Measurements from ENCODE around the gene BUD31.

The BUD31 gene

DNA sequence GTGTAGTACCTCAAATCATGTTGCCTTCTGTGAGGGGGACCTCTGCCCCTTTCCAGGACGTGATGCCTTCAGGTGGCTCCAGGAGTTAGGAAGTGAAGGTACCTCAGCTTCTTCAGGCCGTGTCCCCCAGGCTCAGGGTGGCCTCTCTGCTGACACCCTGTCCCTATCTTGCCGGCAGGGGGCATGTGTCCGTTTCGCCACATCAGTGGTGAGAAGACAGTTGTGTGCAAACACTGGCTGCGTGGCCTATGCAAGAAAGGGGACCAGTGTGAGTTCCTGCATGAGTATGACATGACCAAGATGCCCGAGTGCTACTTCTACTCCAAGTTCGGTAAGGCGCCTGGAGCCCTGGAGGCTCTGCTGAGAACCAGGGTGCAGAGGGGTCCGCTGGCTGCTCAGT lies 39.2 kb downstream of the BUD31 start:
- no peak overlapping the region for H3K4me3 ChIP-seq (ENCODE audit: low read depth, low read length)
- ChIA-PET POLR2A (no interaction called here), CTCF (interaction anchor here (0.8 kb wide), 1 partner anchor 9 kb away, joined by 3 read pairs; no protein-coding TSS in a partner anchor)
- DNase-seq (ENCODE audit: low read depth, low spot score), result no peak
- TF ChIP-seq, protein P1, sequence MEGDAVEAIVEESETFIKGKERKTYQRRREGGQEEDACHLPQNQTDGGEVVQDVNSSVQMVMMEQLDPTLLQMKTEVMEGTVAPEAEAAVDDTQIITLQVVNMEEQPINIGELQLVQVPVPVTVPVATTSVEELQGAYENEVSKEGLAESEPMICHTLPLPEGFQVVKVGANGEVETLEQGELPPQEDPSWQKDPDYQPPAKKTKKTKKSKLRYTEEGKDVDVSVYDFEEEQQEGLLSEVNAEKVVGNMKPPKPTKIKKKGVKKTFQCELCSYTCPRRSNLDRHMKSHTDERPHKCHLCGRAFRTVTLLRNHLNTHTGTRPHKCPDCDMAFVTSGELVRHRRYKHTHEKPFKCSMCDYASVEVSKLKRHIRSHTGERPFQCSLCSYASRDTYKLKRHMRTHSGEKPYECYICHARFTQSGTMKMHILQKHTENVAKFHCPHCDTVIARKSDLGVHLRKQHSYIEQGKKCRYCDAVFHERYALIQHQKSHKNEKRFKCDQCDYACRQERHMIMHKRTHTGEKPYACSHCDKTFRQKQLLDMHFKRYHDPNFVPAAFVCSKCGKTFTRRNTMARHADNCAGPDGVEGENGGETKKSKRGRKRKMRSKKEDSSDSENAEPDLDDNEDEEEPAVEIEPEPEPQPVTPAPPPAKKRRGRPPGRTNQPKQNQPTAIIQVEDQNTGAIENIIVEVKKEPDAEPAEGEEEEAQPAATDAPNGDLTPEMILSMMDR (IDR thresholded peaks at IDR 0.05; ENCODE audit: insufficient read depth, low read length, missing control alignments), result no peak

DNA sequence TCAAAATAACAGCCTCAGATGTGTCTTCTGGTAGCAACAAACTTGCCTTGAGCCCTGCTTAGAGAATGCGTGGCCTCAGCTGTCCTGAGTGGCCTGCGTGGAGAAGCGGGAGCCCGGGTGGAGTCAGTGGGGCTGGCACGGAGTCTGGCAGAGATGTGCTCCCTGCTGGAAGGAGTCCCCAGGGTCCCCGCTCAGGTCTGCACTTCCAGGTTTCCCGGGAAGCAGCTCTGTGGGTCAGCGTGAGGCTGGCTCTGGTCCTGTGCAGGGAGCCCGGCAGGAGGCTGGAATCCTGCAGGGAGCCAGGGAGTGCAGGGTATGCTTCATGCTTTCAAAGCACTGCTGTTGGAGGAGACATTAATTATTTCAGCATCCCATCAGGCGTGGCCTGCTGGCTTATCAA lies 40.1 kb downstream of the BUD31 start:
- CTCF ChIA-PET, result interaction anchor here (0.8 kb wide), 1 partner anchor 8 kb away, joined by 3 read pairs; no protein-coding TSS in a partner anchor
- TF ChIP-seq, protein P1 (IDR thresholded peaks at IDR 0.05; ENCODE audit: insufficient read depth, low read length, missing control alignments), result no peak
- POLR2A ChIA-PET, result interaction anchor here (1.3 kb wide), 1 partner anchor 10 kb away, joined by 4 read pairs; the partner anchor contains the start of genes CPSF4 and PTCD1
- no peak overlapping the region for H3K4me3 ChIP-seq (ENCODE audit: low read depth, low read length)
- no peak for DNase-seq (ENCODE audit: low read depth, low spot score)

DNA sequence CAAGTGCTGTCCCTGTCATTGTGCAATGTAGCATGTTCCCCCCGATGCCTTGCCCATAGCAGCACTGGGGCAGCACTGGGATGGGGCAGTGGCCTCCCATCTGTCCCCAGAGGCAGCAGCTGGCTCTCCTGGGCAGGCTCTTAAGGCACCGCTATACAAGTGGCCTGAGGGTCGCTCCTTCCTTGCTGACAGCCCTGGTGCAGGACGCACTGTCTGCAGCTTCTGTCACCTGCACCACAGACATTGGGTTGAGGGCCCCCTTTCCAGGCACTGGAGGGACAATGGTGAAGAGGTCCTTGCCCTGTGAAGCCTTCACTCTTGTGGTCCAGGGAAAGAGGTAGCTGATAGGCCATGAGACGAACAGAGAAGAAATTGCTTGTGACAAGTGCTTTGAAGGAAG lies 40.6 kb downstream of the BUD31 start:
- no peak for DNase-seq (ENCODE audit: low read depth, low spot score)
- TF ChIP-seq, protein P1 (IDR thresholded peaks at IDR 0.05; ENCODE audit: insufficient read depth, low read length, missing control alignments), result no peak
- ChIA-PET POLR2A (interaction anchor here (1.3 kb wide), 1 partner anchor 11 kb away, joined by 4 read pairs; the partner anchor contains the start of genes CPSF4 and PTCD1), CTCF (no interaction called here)
- H3K4me3 ChIP-seq (ENCODE audit: low read depth, low read length), result no peak overlapping the region

DNA sequence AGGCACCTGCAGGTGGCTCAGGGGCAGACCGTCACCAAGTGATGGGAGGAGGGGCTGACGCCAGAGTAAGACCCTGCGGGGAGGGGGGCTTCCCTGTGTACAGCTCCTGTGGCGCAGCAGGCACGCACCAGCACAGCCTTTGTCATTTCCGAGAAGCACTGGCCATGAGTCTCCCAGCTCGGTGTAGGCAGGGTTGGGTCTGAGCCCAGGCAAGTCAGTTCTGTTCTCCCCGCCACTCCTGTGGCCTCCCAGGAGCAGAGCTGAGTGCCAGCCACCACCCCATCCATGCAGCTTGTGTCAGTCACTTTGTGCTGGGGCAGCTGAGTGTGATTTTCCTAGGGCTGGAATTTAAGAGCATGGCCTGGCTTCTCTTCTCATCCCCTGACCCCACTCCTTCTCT lies 43.2 kb downstream of the BUD31 start:
- no peak for DNase-seq (ENCODE audit: low read depth, low spot score)
- POLR2A ChIA-PET, result no interaction called here
- CTCF ChIA-PET, result no interaction called here

DNA sequence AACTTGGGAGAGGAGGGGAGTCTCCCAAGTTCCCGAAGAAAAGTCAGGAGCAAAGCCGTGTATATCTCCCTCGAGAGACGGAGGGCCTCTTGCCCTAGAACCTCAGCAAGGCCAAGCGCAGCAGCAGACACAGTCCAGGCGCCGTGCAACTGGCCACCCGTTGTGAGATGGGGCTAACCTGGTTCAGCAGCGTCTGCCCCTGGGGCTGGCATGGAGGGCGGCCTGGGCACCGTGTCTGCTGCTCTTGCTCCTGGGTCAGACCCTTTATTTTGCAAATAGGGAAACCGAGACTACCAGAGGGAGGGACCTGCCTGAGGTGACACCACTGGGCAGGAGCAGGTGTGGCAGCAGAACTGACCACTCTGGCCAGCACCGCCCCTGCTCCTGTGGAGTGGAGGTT lies 43.8 kb downstream of the BUD31 start:
- ChIA-PET CTCF (no interaction called here), POLR2A (no interaction called here)
- TF ChIP-seq, protein P1 (IDR thresholded peaks at IDR 0.05; ENCODE audit: insufficient read depth, low read length, missing control alignments), result no peak

More for the DNA sequence above, 43.2 kb downstream of the BUD31 start:
- TF ChIP-seq, protein P1 (IDR thresholded peaks at IDR 0.05; ENCODE audit: insufficient read depth, low read length, missing control alignments), result no peak
- no peak overlapping the region for H3K4me3 ChIP-seq (ENCODE audit: low read depth, low read length)

DNA sequence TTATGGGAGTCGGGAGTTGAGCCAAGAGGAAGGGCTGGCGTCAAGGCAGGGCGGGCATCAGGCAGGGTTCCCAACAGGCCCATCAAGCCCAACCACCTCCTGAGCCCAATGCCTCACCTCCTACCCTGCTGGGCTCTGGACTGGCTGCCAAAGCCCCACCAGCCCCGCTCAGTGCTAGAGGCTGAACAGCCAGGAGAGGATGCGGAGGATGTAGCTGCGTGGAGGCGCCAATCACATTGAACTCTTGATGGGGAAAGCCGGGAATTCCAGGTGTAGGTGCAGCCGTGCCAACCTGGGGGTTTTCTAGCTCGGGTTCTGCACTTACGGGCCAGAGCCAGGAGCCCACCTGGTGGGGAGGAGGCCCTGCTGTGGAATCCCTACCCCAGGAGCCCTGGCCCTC lies 44.3 kb downstream of the BUD31 start:
- TF ChIP-seq, protein P1 (IDR thresholded peaks at IDR 0.05; ENCODE audit: insufficient read depth, low read length, missing control alignments), result no peak
- DNase-seq (ENCODE audit: low read depth, low spot score), result no peak
- H3K4me3 ChIP-seq (ENCODE audit: low read depth, low read length), result no peak overlapping the region
- CTCF ChIA-PET, result no interaction called here
- POLR2A ChIA-PET, result no interaction called here

More for the DNA sequence above, 43.8 kb downstream of the BUD31 start:
- H3K4me3 ChIP-seq (ENCODE audit: low read depth, low read length), result no peak overlapping the region
- DNase-seq (ENCODE audit: low read depth, low spot score), result no peak
